HG02981 (cell line): ENCODE measurements around the gene RSPH1.

Experiments used
- ATAC-seq: cut with Tn5 transposase; IDR thresholded peaks from one replicate; pipeline ENCODE4 v1.9.1; 2021; ENCODE audit warnings: mild to moderate bottlenecking, moderate library complexity; ENCODE audit not compliant: unreplicated experiment

Gene RSPH1

DNA sequence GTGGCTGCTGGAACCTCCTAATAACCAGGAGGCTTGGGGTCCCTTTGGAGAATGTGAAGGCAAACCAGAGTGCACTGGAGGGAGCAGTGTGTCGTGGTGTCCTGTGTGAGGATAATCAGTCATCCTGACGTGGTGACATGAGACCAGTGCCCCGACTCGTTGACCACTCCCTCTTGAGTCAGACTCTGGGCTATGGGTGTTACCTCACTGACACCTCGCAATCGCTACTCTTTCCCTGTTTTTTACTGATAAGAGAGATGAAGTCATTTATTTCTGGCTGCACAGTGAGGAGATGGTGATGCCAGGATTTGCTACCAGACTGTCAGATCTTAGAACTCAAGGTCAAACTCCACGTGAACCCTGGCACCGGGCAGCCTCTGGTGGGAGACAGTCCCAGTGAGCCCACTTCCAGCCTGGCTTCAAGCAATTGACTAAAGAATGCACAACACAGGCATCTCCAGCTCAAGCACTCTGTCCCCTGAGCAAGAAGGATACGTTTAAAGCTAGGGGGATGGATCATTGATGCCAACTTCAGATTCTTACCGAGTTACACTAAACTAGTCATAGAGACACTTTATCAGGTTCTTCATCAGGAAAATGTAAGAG, 62.0 kb downstream of the RSPH1 start:
- ATAC-seq: no peak

DNA sequence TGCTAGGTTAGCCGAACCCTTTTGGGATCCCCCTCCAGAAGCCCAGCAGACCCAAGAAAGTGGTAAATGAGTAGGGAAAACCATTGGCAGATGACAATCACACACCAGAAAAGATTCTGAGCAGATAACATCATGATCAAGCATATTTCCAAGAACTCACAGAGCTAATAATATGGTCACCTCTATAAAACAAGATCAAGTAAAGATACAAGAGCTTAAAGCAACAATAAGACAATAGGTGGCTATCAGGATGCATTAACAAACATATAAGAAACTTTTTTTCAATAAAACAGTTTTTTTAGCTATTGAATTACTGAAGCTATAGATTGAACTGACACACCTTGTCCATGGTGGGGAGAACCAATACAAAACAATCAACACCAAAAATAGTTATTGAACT, 63.3 kb downstream of the RSPH1 start:
- no peak for ATAC-seq

DNA sequence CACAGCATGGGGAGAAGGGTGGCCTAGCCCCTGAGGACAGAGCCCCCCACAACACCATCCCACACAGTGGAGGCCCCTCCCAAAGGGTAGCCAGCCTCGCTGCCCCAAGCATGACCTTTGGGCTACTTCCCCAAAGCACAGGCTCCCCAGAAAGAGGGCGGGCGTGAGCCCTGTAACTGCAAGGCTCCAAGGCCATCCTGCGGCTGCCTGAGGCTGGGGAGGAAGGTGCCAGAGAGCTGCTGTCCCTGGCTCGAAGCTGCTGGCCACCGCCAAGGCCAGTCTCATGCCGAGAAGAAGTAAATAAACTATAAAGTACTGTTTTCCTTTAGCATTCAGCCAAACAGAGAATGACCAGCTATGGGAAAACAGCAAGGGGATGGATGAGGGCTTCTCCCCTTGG, 64.8 kb downstream of the RSPH1 start:
- no peak for ATAC-seq

DNA sequence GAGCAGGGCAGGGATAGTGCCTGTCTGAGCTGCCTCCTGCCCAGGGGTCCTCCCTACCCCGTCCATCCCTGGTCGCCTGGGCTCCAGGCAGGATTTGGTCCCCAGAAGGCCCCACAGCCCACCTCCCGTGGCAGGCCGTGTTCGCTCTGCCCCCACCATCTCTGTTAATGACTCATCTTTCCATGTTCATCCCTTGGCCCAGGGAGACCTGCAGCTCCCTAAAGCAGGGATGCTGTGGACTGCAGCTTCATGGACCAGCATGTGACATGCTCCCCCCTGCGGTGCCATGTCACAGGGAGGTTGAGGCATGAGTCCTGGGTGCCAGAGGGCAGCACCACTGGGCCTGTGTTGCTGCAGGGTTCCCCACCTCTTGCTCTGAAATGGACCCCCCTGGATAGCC, 65.5 kb downstream of the RSPH1 start:
- no peak for ATAC-seq

DNA sequence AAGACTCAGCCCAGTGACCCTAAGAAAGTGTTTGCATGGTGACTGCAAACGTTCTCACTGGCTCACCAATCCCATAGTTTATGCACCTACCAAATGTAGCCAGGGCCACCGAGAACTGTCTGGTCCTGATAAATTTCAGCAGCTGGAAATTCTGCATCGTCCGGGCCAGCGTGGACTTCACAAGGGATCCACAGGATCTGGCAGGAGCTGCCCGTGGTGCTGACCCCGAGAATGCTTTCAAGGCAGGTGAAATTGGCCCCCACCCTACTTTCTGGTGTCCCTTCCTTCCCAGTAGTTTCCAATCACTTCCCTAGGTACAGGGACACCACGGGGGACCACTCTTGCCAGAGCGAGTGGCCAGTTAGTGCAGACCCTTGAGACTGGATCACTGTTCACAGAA, 66.2 kb downstream of the RSPH1 start:
- no peak for ATAC-seq

DNA sequence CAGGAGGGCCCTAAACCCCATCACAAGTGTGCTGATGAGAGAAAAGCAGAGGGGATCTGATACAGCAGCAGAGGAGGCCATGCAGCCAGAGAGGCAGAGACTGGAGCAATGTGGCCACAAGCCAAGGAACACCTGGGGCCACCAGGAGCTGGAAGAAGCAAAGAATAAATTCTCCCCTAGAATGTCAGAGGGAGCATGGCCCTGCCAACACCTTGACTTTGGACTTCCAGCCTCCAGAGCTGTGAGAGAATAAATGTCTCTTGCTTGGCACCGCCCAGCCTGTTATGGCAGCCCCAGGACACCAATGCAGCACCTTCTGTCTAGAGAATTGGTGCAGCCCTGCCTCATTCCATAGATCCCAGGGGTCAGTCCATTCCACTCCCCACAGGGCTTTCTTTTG, 67.0 kb downstream of the RSPH1 start:
- no peak for ATAC-seq

DNA sequence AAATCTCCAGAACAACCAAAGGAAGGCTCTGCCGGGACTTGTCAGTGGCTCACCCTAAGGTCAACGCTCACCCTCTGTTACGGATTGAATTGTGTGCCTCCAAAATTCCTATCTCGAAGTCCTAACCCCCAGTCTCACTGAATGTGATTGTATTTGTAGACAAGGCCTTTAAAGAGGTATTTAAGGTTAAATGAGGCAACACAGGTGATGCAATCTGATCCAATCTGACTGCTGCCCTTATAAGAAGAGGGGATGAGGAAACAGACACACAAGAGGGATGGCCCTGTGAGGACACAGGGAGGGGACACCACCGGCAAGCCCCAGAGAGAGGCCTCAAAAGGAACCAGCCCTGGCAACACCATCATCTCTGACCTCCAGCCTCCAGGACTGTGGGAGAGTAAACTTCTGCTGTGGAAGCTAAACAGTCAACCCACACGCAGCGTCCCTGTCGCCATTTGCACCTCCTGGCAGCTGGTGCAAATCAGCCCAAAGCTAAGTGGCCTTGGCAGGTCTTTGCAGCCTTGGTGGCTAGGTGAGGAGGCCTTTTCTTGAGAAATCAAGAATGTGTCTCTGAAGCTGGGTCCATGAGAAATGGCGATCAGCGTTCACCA, 68.1 kb downstream of the RSPH1 start:
- ATAC-seq: no peak

DNA sequence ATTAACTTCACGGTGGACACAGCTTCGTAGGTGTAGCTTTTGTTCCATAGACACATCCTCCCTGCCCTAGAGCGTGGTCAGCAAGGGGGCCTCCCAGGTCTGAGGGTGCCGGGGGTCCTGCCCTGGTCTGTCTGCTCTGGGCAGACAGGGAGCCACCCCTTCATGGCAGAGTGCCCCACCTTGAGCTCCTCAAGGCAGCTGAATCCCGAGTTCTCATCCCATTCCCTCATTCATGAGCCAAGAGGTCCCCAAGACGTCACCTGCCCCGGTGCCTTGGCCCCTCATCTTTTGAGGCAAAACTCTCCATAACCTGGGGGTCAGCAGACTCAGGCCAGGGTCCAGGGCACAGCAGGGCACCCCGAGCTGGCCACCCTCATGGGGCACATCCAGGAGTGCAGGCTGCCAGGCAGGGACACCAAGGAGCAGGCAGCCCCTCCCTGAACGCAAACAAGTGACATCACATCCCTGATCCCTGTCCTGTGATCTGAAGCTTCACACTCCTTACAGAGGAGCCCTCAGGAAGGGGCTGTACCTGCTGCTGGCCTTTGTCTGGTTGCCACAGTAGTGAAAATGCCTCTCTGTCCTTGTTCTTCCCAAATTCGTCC, 69.0 kb downstream of the RSPH1 start:
- no peak for ATAC-seq

DNA sequence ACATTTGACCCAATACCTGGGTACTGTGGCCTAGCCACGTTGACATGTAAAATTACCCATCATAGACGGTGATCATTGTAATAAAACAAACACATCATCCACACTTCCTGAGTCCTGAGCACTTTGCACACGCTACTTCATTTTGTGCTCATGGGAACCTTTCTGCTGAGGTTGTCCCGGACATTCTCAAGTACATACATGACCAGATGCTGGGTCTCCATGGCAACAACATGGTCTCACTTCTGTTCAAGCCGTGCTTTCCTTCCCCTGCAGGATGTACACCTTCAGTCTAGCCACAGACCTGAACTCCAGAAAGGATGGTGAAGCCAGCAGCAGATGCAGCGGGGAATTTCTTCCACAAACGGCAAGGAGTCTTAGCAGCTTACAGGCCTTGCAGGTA, 69.6 kb downstream of the RSPH1 start:
- no peak for ATAC-seq

DNA sequence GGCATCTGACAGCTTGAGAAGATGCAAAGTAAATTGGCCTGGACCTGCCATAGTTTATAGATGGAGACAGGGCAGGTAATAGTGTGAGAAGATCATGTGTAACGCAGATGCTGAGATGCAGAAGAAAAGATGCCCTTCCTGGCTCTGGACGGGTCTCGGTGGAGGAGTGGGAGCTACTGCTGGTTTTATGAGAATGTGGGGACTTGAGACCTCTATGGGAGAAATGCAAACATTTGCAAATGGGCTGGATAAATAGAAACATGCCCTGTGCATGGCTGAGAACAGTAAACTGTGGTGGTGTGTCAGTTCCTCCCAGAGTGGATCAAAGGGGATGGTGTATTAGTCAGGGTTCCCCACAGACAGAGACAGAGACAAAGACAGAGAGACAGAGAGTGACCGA, 70.4 kb downstream of the RSPH1 start:
- peak; percentile 22 for ATAC-seq

DNA sequence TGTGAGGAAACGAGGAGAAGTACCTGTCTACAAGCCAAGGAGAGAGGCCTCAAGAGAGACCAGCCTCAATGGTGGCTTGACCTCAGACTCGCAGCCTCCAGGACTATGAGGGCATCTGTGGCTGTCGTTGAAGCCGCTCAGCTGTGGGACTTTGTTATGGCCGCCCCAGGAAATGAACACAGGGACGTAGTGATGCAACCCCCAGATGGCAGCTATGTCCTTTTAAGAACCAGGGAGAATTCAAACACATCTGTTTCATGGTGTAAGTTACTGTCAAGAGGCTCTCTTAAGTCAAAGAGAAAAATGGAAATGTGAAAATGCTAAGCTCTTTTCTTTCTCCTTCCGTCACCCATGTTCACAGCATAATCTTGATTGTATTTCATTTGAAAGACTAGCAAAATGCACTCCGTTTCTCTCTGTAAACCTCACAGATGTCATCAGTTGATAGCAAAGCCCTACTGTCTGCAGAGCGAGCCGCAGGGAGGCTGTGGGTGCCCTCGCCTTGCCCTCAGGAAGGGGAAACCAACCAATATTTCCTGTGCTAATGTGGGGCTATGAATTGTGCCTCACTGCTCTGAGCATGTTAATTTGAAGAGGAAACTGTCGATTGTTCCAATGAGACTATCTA, 71.0 kb downstream of the RSPH1 start:
- ATAC-seq: peak; percentile 37

DNA sequence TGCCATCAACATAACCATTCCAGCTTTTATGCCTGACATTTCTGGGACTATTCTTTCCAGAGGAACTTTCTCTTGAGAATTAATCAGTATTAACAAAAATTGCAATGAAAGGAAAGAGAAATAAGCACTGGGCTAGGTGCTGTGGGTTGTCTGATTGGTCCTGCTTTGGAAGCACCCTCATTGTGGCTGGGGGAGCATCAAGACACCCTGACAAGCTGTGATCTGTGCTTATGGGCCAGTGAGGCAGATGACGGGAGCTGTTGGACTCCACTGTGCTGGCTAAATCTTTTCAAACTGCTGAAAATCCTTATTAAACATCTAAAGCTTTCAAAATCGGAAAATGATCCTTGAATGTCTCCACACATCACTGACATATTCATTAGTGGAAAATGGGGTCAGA, 72.3 kb downstream of the RSPH1 start:
- ATAC-seq: no peak

DNA sequence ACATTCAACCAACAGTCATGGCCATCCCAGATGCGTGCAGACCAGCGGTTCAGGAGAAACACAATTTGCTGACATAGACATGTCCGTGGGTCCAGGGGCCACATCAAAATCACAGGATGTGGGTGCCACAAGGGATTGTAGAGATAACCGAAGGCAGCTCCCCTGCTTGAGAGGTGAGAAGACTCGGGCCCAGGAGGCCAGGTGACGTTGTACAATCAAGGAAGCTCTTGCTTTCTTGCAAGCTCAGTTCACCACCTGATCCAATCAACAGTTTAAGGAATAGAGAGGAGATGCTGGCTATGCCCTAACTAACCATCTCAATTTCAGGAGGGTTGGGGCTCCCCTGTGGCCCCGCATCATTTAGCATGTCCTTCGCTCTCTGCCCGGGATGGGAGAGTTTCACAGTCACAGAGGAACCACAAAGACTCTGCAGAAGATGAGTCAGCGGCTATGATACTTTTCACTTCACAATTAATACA, 72.8 kb downstream of the RSPH1 start:
- peak; percentile 58 for ATAC-seq
